H1 (cell line): ENCODE data around the gene TRAF3IP3. TPM values are rescaled to one million over a fixed set of nuclear protein-coding genes. Genes with fewer than 3 reads are reported as not detected.

ENCODE experiments used
- CTCF ChIA-PET: fragments of 300-600 bp; sonication (Branson Sonifier 250); formaldehyde crosslinking; loops from one replicate; lab custom pipeline; 2021; ENCODE audit not compliant: partially characterized antibody; lab: Charles Lee
- POLR2A ChIA-PET: fragments of 300-600 bp; sonication (Branson Sonifier 250); formaldehyde crosslinking; loops from one replicate; lab custom pipeline; 2021; ENCODE audit warnings: inconsistent platforms; ENCODE audit not compliant: partially characterized antibody; lab: Charles Lee
- DNase-seq, 2 experiments: peaks; one replicate each; pipeline versions ENCODE4 v3.0.0 to v3.0.0-alpha.2; 2010 to 2022; ENCODE audit warnings: low spot score in 2 of 2, low read depth in 1 of 2, mixed read lengths in 1 of 2
- FAIRE-seq: peaks from 2 replicates; lab custom pipeline; 2011; peaks lifted over from hg19 to GRCh38; lab: Jason Lieb, UNC
- H2AFZ ChIP-seq: 2 replicates; pipeline ENCODE4 v1.8.1; 2012; ENCODE audit warnings: low read length, inconsistent platforms
- H2AK5ac ChIP-seq: 2 replicates; pipeline ENCODE4 v1.6.1; 2013; ENCODE audit warnings: low read depth, low read length
- H2BK120ac ChIP-seq: replicated peaks from 2 replicates; pipeline ENCODE3; 2013; ENCODE audit warnings: low read depth, low read length, inconsistent platforms
- H2BK12ac ChIP-seq: 2 replicates; pipeline ENCODE4 v1.6.1; 2013; ENCODE audit warnings: low read depth, low read length
- H2BK15ac ChIP-seq: 2 replicates; pipeline ENCODE4 v1.6.1; 2013; ENCODE audit warnings: low read length
- H2BK20ac ChIP-seq: 2 replicates; pipeline ENCODE4 v1.6.1; 2013; ENCODE audit warnings: low read length
- H2BK5ac ChIP-seq: 2 replicates; pipeline ENCODE4 v1.6.1; 2013; ENCODE audit warnings: low read depth, low read length
- H3K14ac ChIP-seq: 2 replicates; pipeline ENCODE4 v1.6.1; 2013; ENCODE audit warnings: inconsistent platforms; ENCODE audit not compliant: insufficient read length
- H3K18ac ChIP-seq: 2 replicates; pipeline ENCODE4 v1.6.1; 2013; ENCODE audit warnings: low read length; ENCODE audit errors: extremely low read depth
- H3K23ac ChIP-seq: 2 replicates; pipeline ENCODE4 v1.6.1; 2013; ENCODE audit warnings: inconsistent platforms; ENCODE audit not compliant: insufficient read length
- H3K23me2 ChIP-seq: 2 replicates; pipeline ENCODE4 v1.6.1; 2013; ENCODE audit warnings: low read depth, low read length
- H3K27ac ChIP-seq: 2 replicates; pipeline ENCODE4 v1.6.1; 2011; ENCODE audit warnings: low read depth, low read length, inconsistent platforms
- H3K27me3 ChIP-seq, 4 experiments: replicated peaks in 1 of 4; 1 replicate in 1 of 4; 2 replicates in 3 of 4; pipeline versions ENCODE4 v1.6.1 to v1.8.1; 2011 to 2013; ENCODE audit warnings: low read length in 3 of 4, mild to moderate bottlenecking in 3 of 4, inconsistent platforms in 2 of 4, mixed read lengths in 2 of 4, moderate library complexity in 1 of 4; ENCODE audit not compliant: control insufficient read depth in 3 of 4, insufficient read depth in 3 of 4; ENCODE audit errors: extremely low read depth in 1 of 4
- H3K36me3 ChIP-seq, 4 experiments: 2 replicates each; pipeline versions ENCODE4 v1.6.1 to v1.8.1; 2011 to 2013; ENCODE audit warnings: mild to moderate bottlenecking in 4 of 4, low read length in 3 of 4, moderate library complexity in 2 of 4, control low read depth in 1 of 4, inconsistent platforms in 1 of 4; ENCODE audit not compliant: insufficient read depth in 4 of 4, control insufficient read depth in 2 of 4
- H3K4ac ChIP-seq: replicated peaks from 2 replicates; pipeline ENCODE3; 2013; ENCODE audit warnings: low read length, low read depth, mixed read lengths, inconsistent platforms; ENCODE audit not compliant: insufficient read length
- H3K4me1 ChIP-seq, 4 experiments: replicated peaks in 1 of 4; 1 replicate in 1 of 4; 2 replicates in 3 of 4; pipeline versions ENCODE4 v1.6.1 to v1.8.1; 2011 to 2013; ENCODE audit warnings: low read length in 3 of 4, inconsistent platforms in 2 of 4, mixed read lengths in 1 of 4; ENCODE audit not compliant: insufficient read depth in 4 of 4, control insufficient read depth in 3 of 4
- H3K4me2 ChIP-seq, 2 experiments: 2 replicates each; pipeline versions ENCODE4 v1.6.1 to v1.8.1; 2011 to 2013; ENCODE audit warnings: low read depth in 2 of 2, low read length in 2 of 2, control low read depth in 1 of 2, inconsistent platforms in 1 of 2, mild to moderate bottlenecking in 1 of 2; ENCODE audit not compliant: insufficient read depth in 1 of 2
- H3K4me3 ChIP-seq, 4 experiments: fragments of 200-600, 300-600 bp in 1 of 4; sonication (generic), shearing (Covaris generic), sonication (Bioruptor Twin) in 1 of 4; 2 replicates each; pipeline versions ENCODE4 v1.5.1 to v1.8.1; 2011 to 2016; ENCODE audit warnings: low read length in 4 of 4, low read depth in 3 of 4, control low read depth in 2 of 4, inconsistent platforms in 2 of 4, mild to moderate bottlenecking in 2 of 4, mixed read lengths in 1 of 4, moderate library complexity in 1 of 4; ENCODE audit not compliant: insufficient read depth in 2 of 4; ENCODE audit errors: extremely low read depth in 1 of 4
- H3K56ac ChIP-seq: replicated peaks from 2 replicates; pipeline ENCODE3; 2013; ENCODE audit warnings: low read depth, mild to moderate bottlenecking, mixed read lengths, low read length, inconsistent platforms; ENCODE audit not compliant: insufficient read length
- H3K79me1 ChIP-seq: 2 replicates; pipeline ENCODE4 v1.6.1; 2013; ENCODE audit warnings: low read depth, low read length, control low read depth
- H3K79me2 ChIP-seq, 2 experiments: 2 replicates each; pipeline versions ENCODE4 v1.6.1 to v1.8.1; 2012 to 2013; ENCODE audit warnings: low read length in 2 of 2, mild to moderate bottlenecking in 2 of 2, inconsistent platforms in 1 of 2; ENCODE audit not compliant: insufficient read depth in 2 of 2, control insufficient read depth in 1 of 2
- H3K9ac ChIP-seq, 4 experiments: replicated peaks in 1 of 4; 1 replicate in 1 of 4; 2 replicates in 3 of 4; pipeline versions ENCODE4 v1.6.1 to v1.8.1; 2011 to 2013; ENCODE audit warnings: low read depth in 3 of 4, low read length in 3 of 4, control low read depth in 2 of 4, mild to moderate bottlenecking in 2 of 4, moderate library complexity in 2 of 4, inconsistent platforms in 1 of 4; ENCODE audit errors: extremely low read depth in 1 of 4
- H3K9me3 ChIP-seq, 2 experiments: 2 replicates each; pipeline versions ENCODE4 v1.6.1 to v1.8.1; 2012 to 2013; ENCODE audit warnings: mild to moderate bottlenecking in 2 of 2, moderate library complexity in 2 of 2, control low read depth in 1 of 2, inconsistent platforms in 1 of 2, low read depth in 1 of 2, low read length in 1 of 2, mixed read lengths in 1 of 2; ENCODE audit not compliant: insufficient read depth in 2 of 2
- H4K20me1 ChIP-seq, 2 experiments: replicated peaks in 1 of 2; 2 replicates each; pipeline versions ENCODE3 to v1.8.1; 2011 to 2013; ENCODE audit warnings: inconsistent platforms in 2 of 2, low read length in 2 of 2, mild to moderate bottlenecking in 1 of 2; ENCODE audit not compliant: insufficient read depth in 2 of 2, control insufficient read depth in 1 of 2
- H4K5ac ChIP-seq: 2 replicates; pipeline ENCODE4 v1.6.1; 2013; ENCODE audit warnings: low read length, low read depth, mixed read lengths, inconsistent platforms; ENCODE audit not compliant: insufficient read length
- H4K8ac ChIP-seq: 2 replicates; pipeline ENCODE4 v1.8.0; 2013; ENCODE audit warnings: mild to moderate bottlenecking, moderate library complexity, low read length, inconsistent platforms; ENCODE audit not compliant: insufficient read depth; ENCODE audit errors: extremely low read depth
- H4K91ac ChIP-seq: replicated peaks from 2 replicates; pipeline ENCODE3; 2013; ENCODE audit warnings: low read length, mixed read lengths, inconsistent platforms; ENCODE audit not compliant: insufficient read length
- BRCA1 ChIP-seq: IDR thresholded peaks from 2 replicates; pipeline ENCODE4 v1.6.1; 2012; ENCODE audit warnings: low read depth, low read length, improper control_type of control experiment
- CBX8 ChIP-seq: fragments of 300-800, 300-1000 bp; sonication (generic); IDR thresholded peaks from 2 replicates; pipeline ENCODE4 v1.7.1; 2016; ENCODE audit warnings: low read depth, low read length, borderline replicate concordance
- EP300 ChIP-seq, 2 experiments: IDR thresholded peaks; 1 replicate in 1 of 2; 2 replicates in 1 of 2; pipeline ENCODE4 v1.6.1; 2011 to 2012; ENCODE audit warnings: low read depth in 2 of 2, low read length in 2 of 2, mild to moderate bottlenecking in 2 of 2, borderline replicate concordance in 1 of 2, inconsistent platforms in 1 of 2, moderate library complexity in 1 of 2
- GABPA ChIP-seq: IDR thresholded peaks from 2 replicates; pipeline ENCODE4 v1.6.1; 2011; ENCODE audit warnings: mild to moderate bottlenecking, low read length, moderate library complexity, borderline replicate concordance; ENCODE audit not compliant: insufficient read depth
- JUND ChIP-seq: IDR thresholded peaks from 2 replicates; pipeline ENCODE4 v1.6.1; 2011; ENCODE audit warnings: mild to moderate bottlenecking, improper control_type of control experiment, low read length
- PHF8 ChIP-seq: fragments of 200-600 bp; sonication (generic); conservative IDR thresholded peaks from 2 replicates; pipeline ENCODE4 v1.7.1; 2012; ENCODE audit warnings: low read depth, mild to moderate bottlenecking, inconsistent platforms, low read length, moderate library complexity
- RAD21 ChIP-seq, 2 experiments: IDR thresholded peaks in 1 of 2; conservative IDR thresholded peaks in 1 of 2; 2 replicates each; pipeline ENCODE4 v1.6.1; 2011; ENCODE audit warnings: low read depth in 2 of 2, low read length in 2 of 2, improper control_type of control experiment in 1 of 2, inconsistent platforms in 1 of 2, mild to moderate bottlenecking in 1 of 2, moderate library complexity in 1 of 2
- SIRT6 ChIP-seq: IDR thresholded peaks from one replicate; pipeline ENCODE4 v1.7.1; 2012; ENCODE audit warnings: low read length, inconsistent platforms
- SP1 ChIP-seq: IDR thresholded peaks from 2 replicates; pipeline ENCODE4 v1.6.1; 2011; ENCODE audit warnings: low read depth, low read length
- WGBS, 2 experiments: shearing (Covaris generic) in 1 of 2; methylation state at CpG; one replicate each; pipeline versions ENCODE4 v1.1.6 to v1.1.7; 2013 to 2015; ENCODE audit warnings: low lambda C conversion rate in 2 of 2, mixed read lengths in 2 of 2, inconsistent platforms in 1 of 2, low coverage in 1 of 2, missing lambda C conversion rate in 1 of 2; ENCODE audit not compliant: insufficient replicate concordance in 2 of 2, insufficient coverage in 1 of 2, insufficient read length in 1 of 2; ENCODE audit errors: extremely low coverage in 1 of 2, missing lambda C conversion rate in 1 of 2; 5-methylcytosine and 5-hydroxymethylcytosine counted together
- polyA plus RNA-seq, 7 experiments: library from polyadenylated mRNA; depleted of rRNA in 3 of 7; stranded (reverse) in 5 of 7; unstranded in 2 of 7; fragments of >200 nt in 5 of 7; fragments of 200-250 nt in 2 of 7; gene quantifications; 1 replicate in 5 of 7; 2 replicates in 1 of 7; 4 replicates in 1 of 7; pipeline versions ENCODE4 v1.2.1 to v1.2.3, GENCODE V29; 2011 to 2013; ENCODE audit warnings: missing spikeins in 2 of 7, mixed read lengths in 2 of 7
- total RNA-seq: library from RNA; stranded (reverse); fragmentation: NEBNext Ultra II Directional; extraction: Animal tissue kit (Norgen Biotek cat#: 25700); gene quantifications from 2 replicates; pipeline ENCODE4 v1.2.1, GENCODE V29; 2021
- TF ChIP-seq, protein P1 (sequence below): IDR thresholded peaks from 2 replicates; pipeline ENCODE4 v1.6.1; 2012; ENCODE audit warnings: inconsistent platforms

The TRAF3IP3 gene
- total and polyA plus RNA-seq, 2 of the 8 experiments (the other 6 are each of a cell fraction or from before 2014, with no cell fraction given) = not detected

DNA sequence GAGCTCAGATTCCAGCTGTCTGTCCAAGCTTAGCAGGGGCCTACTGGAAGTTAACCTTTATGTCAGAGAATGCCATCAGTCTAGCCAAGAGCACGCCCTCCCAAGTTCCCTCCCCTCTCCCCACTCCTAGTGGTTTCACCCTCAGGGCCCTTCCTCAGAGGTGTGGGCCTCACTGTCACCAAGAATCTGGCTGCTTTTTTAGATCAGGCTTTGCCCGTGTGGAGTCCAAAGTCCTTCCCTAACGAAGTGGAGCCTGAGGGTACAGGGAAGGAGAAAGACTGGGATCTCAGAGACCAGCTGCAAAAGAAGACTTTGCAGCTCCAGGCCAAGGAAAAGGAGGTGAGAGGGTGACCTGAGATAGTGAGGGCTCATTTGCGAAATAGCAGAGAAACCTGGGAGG is 24.4 kb downstream of the TRAF3IP3 start:
- Histone ChIP-seq H2BK5ac (no peak overlapping the region), H3K23ac (no peak overlapping the region), H2AK5ac (no peak overlapping the region), H3K36me3 (0 out of 8 replicates have a peak, but pooled peaks cover 0 to 3% (median 0%) of the 10 kb centered on the region in 4 experiments), H2BK15ac (no peak overlapping the region), H3K18ac (no peak overlapping the region), H2AFZ (no peak overlapping the region), H3K9me3 (no peaks in the 10 kb centered on the region), H3K79me1 (no peaks in the 10 kb centered on the region), H4K8ac (no peak overlapping the region), H3K9ac (no peak overlapping the region), H3K4me1 (peaks cover 0 to 6% (median 2%) of the 10 kb centered on the region in 4 experiments; a peak in 2 of 7 replicates), H2BK20ac (no peak overlapping the region), H3K27me3 (no peaks in the 10 kb centered on the region), H3K4ac (no peak overlapping the region), H4K91ac (no peak overlapping the region), H4K5ac (no peak overlapping the region), H2BK120ac (no peak overlapping the region), H3K4me2 (no peak overlapping the region), H3K79me2 (peaks cover 0 to 6% of the 10 kb centered on the region in 2 experiments; a peak in 1 of 4 replicates), H2BK12ac (no peak overlapping the region), H3K14ac (no peak overlapping the region), H3K23me2 (peaks cover 6% of the 10 kb centered on the region), H4K20me1 (no peaks in the 10 kb centered on the region), H3K56ac (no peak overlapping the region), H3K27ac (no peak overlapping the region), H3K4me3 (no peak overlapping the region)
- no peak for TF ChIP-seq SIRT6
- TF ChIP-seq PHF8 = no peak
- TF ChIP-seq CBX8 = no peak
- no peak for TF ChIP-seq RAD21 (IDR thresholded peaks at IDR 0.05 in 1 of 2, conservative IDR thresholded peaks at IDR 0.05 in 1 of 2; ENCODE audit: low read depth in 2 of 2, low read length in 2 of 2)
- TF ChIP-seq JUND = no peak
- no peak for TF ChIP-seq GABPA
- TF ChIP-seq, protein P1, sequence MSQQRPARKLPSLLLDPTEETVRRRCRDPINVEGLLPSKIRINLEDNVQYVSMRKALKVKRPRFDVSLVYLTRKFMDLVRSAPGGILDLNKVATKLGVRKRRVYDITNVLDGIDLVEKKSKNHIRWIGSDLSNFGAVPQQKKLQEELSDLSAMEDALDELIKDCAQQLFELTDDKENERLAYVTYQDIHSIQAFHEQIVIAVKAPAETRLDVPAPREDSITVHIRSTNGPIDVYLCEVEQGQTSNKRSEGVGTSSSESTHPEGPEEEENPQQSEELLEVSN = no peak
- TF ChIP-seq BRCA1 = no peak
- TF ChIP-seq SP1 = no peak
- no peak for TF ChIP-seq EP300 (IDR thresholded peaks at IDR 0.05; ENCODE audit: borderline replicate concordance in 1 of 2, low read depth in 2 of 2, low read length in 2 of 2)
- ChIA-PET CTCF (interaction anchor here (1.2 to 1.7 kb wide), 4 partner anchors 12 to 47 kb away, joined by 3 to 4 read pairs (median 4); partner anchors contain the start of gene UTP25), POLR2A (no interaction called here)
- DNase-seq (no peak), FAIRE-seq (no peak)
- WGBS, 2 experiments = 85% methylated on average over 4 of the region's 4 CpGs; no CpG with 5 or more reads in 1 of the 2 experiments
